ENCODE data around the gene GHRHR.

The GHRHR gene

DNA sequence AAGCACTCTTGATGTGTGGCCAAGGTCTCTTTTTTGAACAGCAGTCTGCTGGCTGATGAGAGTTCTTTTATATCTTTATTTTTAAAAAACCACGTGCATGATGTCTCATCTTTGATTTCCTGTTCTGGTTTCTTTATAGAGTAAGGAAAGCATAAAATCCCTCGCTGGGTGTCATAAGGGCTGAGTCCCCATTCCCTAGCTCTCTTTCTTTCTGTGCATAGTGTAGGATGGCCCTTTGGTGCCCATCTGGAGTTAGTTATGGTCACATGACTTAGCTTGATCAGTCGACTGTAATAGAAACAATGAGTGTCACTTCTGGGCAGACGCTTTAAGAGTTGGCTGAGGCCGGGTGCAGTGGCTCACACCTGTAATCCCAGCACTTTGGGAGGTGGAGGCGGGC is 38.5 kb downstream of the GHRHR start:
- H3K4me1 ChIP-seq (ENCODE audit: insufficient read depth, low read length) = no peaks in the 10 kb centered on the region
- ATAC-seq (ENCODE audit: insufficient read depth, low read depth) (no peak), DNase-seq (no peak)
- peaks cover 6% of the 10 kb centered on the region for H3K27me3 ChIP-seq (ENCODE audit: insufficient read depth, low read length, poor library complexity)
- H3K4me3 ChIP-seq (ENCODE audit: low read depth in 1 of 2, low read length in 2 of 2) = no peak overlapping the region
- no peak overlapping the region for H3K9ac ChIP-seq (ENCODE audit: low read depth, low read length)
- no peaks in the 10 kb centered on the region for H3K79me2 ChIP-seq (ENCODE audit: insufficient read depth, low read length)
- no peak for TF ChIP-seq EZH2 (IDR thresholded peaks at IDR 0.05; ENCODE audit: borderline replicate concordance, low read depth, low read length, severe bottlenecking)
- TF ChIP-seq, protein P1, sequence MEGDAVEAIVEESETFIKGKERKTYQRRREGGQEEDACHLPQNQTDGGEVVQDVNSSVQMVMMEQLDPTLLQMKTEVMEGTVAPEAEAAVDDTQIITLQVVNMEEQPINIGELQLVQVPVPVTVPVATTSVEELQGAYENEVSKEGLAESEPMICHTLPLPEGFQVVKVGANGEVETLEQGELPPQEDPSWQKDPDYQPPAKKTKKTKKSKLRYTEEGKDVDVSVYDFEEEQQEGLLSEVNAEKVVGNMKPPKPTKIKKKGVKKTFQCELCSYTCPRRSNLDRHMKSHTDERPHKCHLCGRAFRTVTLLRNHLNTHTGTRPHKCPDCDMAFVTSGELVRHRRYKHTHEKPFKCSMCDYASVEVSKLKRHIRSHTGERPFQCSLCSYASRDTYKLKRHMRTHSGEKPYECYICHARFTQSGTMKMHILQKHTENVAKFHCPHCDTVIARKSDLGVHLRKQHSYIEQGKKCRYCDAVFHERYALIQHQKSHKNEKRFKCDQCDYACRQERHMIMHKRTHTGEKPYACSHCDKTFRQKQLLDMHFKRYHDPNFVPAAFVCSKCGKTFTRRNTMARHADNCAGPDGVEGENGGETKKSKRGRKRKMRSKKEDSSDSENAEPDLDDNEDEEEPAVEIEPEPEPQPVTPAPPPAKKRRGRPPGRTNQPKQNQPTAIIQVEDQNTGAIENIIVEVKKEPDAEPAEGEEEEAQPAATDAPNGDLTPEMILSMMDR (IDR thresholded peaks at IDR 0.05; ENCODE audit: borderline replicate concordance, extremely low read depth, low read length, poor library complexity, severe bottlenecking) = no peak
- H4K20me1 ChIP-seq (ENCODE audit: insufficient read depth, low read length) = no peaks in the 10 kb centered on the region; the same call in 1 of the 2 replicates
- H3K36me3 ChIP-seq (ENCODE audit: insufficient read depth, low read length) = no peaks in the 10 kb centered on the region
- H3K27ac ChIP-seq (ENCODE audit: low read length) = no peak overlapping the region
- no peaks in the 10 kb centered on the region for H3K9me3 ChIP-seq (ENCODE audit: insufficient read depth, low read length, severe bottlenecking)
- H2AFZ ChIP-seq (ENCODE audit: low read depth, low read length) = no peak overlapping the region
- H3K4me2 ChIP-seq (ENCODE audit: insufficient read depth, low read length) = no peak overlapping the region

DNA sequence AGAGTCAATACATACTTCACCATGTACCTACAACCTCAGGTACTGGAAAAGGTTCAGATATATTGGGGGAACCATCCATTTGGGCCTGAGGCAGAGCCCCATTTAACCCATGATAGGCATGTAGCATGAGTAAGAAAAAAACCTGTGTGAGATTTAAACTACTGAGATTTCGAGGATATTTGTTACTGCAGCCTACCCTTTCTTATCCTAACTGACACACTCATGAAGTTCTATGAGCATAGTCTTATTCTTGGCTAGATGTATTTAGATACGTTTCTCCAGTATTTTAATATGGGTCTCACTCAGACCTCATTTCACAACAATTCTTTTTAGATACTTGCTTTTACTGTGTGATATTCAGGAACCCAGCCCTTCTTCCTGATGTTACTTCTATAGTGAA is 39.3 kb downstream of the GHRHR start:
- no peak for DNase-seq
- TF ChIP-seq, protein P1 (IDR thresholded peaks at IDR 0.05; ENCODE audit: borderline replicate concordance, extremely low read depth, low read length, poor library complexity, severe bottlenecking) = no peak
- TF ChIP-seq EZH2 (IDR thresholded peaks at IDR 0.05; ENCODE audit: borderline replicate concordance, low read depth, low read length, severe bottlenecking) = no peak
- no peak for ATAC-seq (ENCODE audit: insufficient read depth, low read depth)
- H3K79me2 ChIP-seq (ENCODE audit: insufficient read depth, low read length) = no peaks in the 10 kb centered on the region
- H3K27me3 ChIP-seq (ENCODE audit: insufficient read depth, low read length, poor library complexity) = peaks cover 8% of the 10 kb centered on the region
- H3K4me1 ChIP-seq (ENCODE audit: insufficient read depth, low read length) = no peaks in the 10 kb centered on the region
- H3K9ac ChIP-seq (ENCODE audit: low read depth, low read length) = no peak overlapping the region
- H3K4me2 ChIP-seq (ENCODE audit: insufficient read depth, low read length) = no peak overlapping the region
- H4K20me1 ChIP-seq (ENCODE audit: insufficient read depth, low read length) = no peaks in the 10 kb centered on the region; the same call in 1 of the 2 replicates
- no peak overlapping the region for H2AFZ ChIP-seq (ENCODE audit: low read depth, low read length)
- H3K4me3 ChIP-seq (ENCODE audit: low read depth in 1 of 2, low read length in 2 of 2) = no peak overlapping the region
- H3K9me3 ChIP-seq (ENCODE audit: insufficient read depth, low read length, severe bottlenecking) = no peaks in the 10 kb centered on the region
- no peaks in the 10 kb centered on the region for H3K36me3 ChIP-seq (ENCODE audit: insufficient read depth, low read length)
- H3K27ac ChIP-seq (ENCODE audit: low read length) = no peak overlapping the region

DNA sequence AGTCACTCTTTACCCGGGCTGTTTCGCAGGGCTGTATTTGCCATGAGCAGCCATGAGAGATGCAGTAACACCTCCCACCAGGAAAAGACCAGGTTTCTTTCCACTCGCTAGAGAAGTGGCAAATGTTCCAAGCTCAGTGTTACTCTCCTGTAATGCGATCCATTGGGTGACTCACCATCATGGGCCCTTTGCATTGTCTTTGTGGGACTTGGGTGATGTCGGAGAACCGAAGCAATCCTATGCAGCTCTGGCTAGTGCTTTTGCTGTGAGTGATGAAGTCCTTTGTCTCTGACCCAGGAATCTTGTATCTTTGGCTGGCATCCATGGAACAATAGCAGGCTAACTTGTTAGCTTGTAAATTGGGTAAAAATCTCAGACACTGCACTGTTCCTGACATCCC is 40.0 kb downstream of the GHRHR start:
- H3K4me3 ChIP-seq (ENCODE audit: low read depth in 1 of 2, low read length in 2 of 2) = no peak overlapping the region
- H3K36me3 ChIP-seq (ENCODE audit: insufficient read depth, low read length) = no peaks in the 10 kb centered on the region
- no peaks in the 10 kb centered on the region for H3K4me1 ChIP-seq (ENCODE audit: insufficient read depth, low read length)
- no peak for TF ChIP-seq EZH2 (IDR thresholded peaks at IDR 0.05; ENCODE audit: borderline replicate concordance, low read depth, low read length, severe bottlenecking)
- TF ChIP-seq, protein P1 (IDR thresholded peaks at IDR 0.05; ENCODE audit: borderline replicate concordance, extremely low read depth, low read length, poor library complexity, severe bottlenecking) = no peak
- H3K4me2 ChIP-seq (ENCODE audit: insufficient read depth, low read length) = no peak overlapping the region
- no peaks in the 10 kb centered on the region; the same call in 1 of the 2 replicates for H4K20me1 ChIP-seq (ENCODE audit: insufficient read depth, low read length)
- ATAC-seq (ENCODE audit: insufficient read depth, low read depth) = no peak
- DNase-seq = no peak
- H3K27ac ChIP-seq (ENCODE audit: low read length) = no peak overlapping the region
- H3K27me3 ChIP-seq (ENCODE audit: insufficient read depth, low read length, poor library complexity) = peaks cover 13% of the 10 kb centered on the region
- no peaks in the 10 kb centered on the region for H3K79me2 ChIP-seq (ENCODE audit: insufficient read depth, low read length)
- H3K9ac ChIP-seq (ENCODE audit: low read depth, low read length) = no peak overlapping the region
- no peak overlapping the region for H2AFZ ChIP-seq (ENCODE audit: low read depth, low read length)
- no peaks in the 10 kb centered on the region for H3K9me3 ChIP-seq (ENCODE audit: insufficient read depth, low read length, severe bottlenecking)

GRCh38 chr7:31004393-31004792 is 40.6 kb downstream of the GHRHR start:
- Histone ChIP-seq H4K20me1 (ENCODE audit: insufficient read depth, low read length) (no peaks in the 10 kb centered on the region; the same call in 1 of the 2 replicates), H3K27ac (ENCODE audit: low read length) (no peak overlapping the region), H3K9ac (ENCODE audit: low read depth, low read length) (no peak overlapping the region), H3K27me3 (ENCODE audit: insufficient read depth, low read length, poor library complexity) (peaks cover 13% of the 10 kb centered on the region), H2AFZ (ENCODE audit: low read depth, low read length) (no peak overlapping the region), H3K36me3 (ENCODE audit: insufficient read depth, low read length) (no peaks in the 10 kb centered on the region), H3K4me3 (ENCODE audit: low read depth in 1 of 2, low read length in 2 of 2) (no peak overlapping the region), H3K9me3 (ENCODE audit: insufficient read depth, low read length, severe bottlenecking) (no peaks in the 10 kb centered on the region), H3K4me1 (ENCODE audit: insufficient read depth, low read length) (no peaks in the 10 kb centered on the region), H3K79me2 (ENCODE audit: insufficient read depth, low read length) (no peaks in the 10 kb centered on the region), H3K4me2 (ENCODE audit: insufficient read depth, low read length) (no peak overlapping the region)
- DNase-seq (no peak), ATAC-seq (ENCODE audit: insufficient read depth, low read depth) (no peak)
- TF ChIP-seq, protein P1 (IDR thresholded peaks at IDR 0.05; ENCODE audit: borderline replicate concordance, extremely low read depth, low read length, poor library complexity, severe bottlenecking) = no peak
- TF ChIP-seq EZH2 (IDR thresholded peaks at IDR 0.05; ENCODE audit: borderline replicate concordance, low read depth, low read length, severe bottlenecking) = no peak
